Measurements from ENCODE around the gene MRS2. TPM values are rescaled to one million over a fixed set of nuclear protein-coding genes. Genes with fewer than 3 reads are reported as not detected.

The MRS2 gene
- total and polyA plus RNA-seq, 2 donors (not counting 3 experiments of a cell fraction or from before 2014, with no cell fraction given) = 12.1 to 21.1 TPM

Small RNAs within 50 kb of the gene (small RNA-seq; reads per million reads assigned to genes)
- not detected for gene RNU6-391P (ENCODE audit: insufficient read depth, insufficient read length, low read depth, low replicate concordance)

Other genes starting within 250 kb of the MRS2 start
- not detected in 2 replicates for gene DCDC2, start 44.9 kb upstream of the MRS2 start, total RNA-seq
- gene DCDC2, start 44.9 kb upstream of the MRS2 start, polyA plus RNA-seq = not detected in 2 replicates
- 0.53 TPM in 1 of 2 replicates, not detected in the other for gene GPLD1, start 86.6 kb downstream of the MRS2 start, total RNA-seq
- 0.03 and 0.08 TPM in 2 replicates for gene GPLD1, start 86.6 kb downstream of the MRS2 start, polyA plus RNA-seq
- gene ALDH5A1, start 92.0 kb downstream of the MRS2 start, total RNA-seq = 1.1 and 1.8 TPM in 2 replicates
- gene ALDH5A1, start 92.0 kb downstream of the MRS2 start, polyA plus RNA-seq = 0.49 and 0.51 TPM in 2 replicates
- 0.07 TPM in 2 replicates for gene KIAA0319, start 243.3 kb downstream of the MRS2 start, total RNA-seq
- 0.02 and 0.04 TPM in 2 replicates for gene KIAA0319, start 243.3 kb downstream of the MRS2 start, polyA plus RNA-seq